Loucy (cell line): ENCODE measurements around the gene HSPA9.

Source experiments
- H2AFZ ChIP-seq: fragments of 200-600 bp; sonication (generic); 2 replicates; pipeline ENCODE4 v1.6.0; 2016; ENCODE audit warnings: antibody characterized with exemption, mild to moderate bottlenecking, low read length, moderate library complexity
- H3F3A ChIP-seq: fragments of 200-600 bp; 2 replicates; pipeline ENCODE4 v1.6.0; 2016; ENCODE audit warnings: antibody characterized with exemption, low read depth, mild to moderate bottlenecking
- H3K27me3 ChIP-seq: fragments of 200-600 bp; sonication (generic); 2 replicates; pipeline ENCODE4 v1.6.1; 2014; ENCODE audit warnings: low read length, mild to moderate bottlenecking; ENCODE audit not compliant: insufficient read depth, poor library complexity, severe bottlenecking
- H3K36me3 ChIP-seq: fragments of 200-600 bp; sonication (generic); 2 replicates; pipeline ENCODE4 v1.6.1; 2016; ENCODE audit warnings: low read length; ENCODE audit not compliant: insufficient read depth
- H3K4me1 ChIP-seq: fragments of 200-600 bp; sonication (generic); 2 replicates; pipeline ENCODE4 v1.5.1; 2014; ENCODE audit warnings: low read length, mild to moderate bottlenecking; ENCODE audit not compliant: insufficient read depth, poor library complexity, severe bottlenecking
- H3K4me2 ChIP-seq: fragments of 200-600 bp; sonication (generic); 2 replicates; pipeline ENCODE4 v1.6.0; 2014; ENCODE audit warnings: antibody characterized with exemption, low read length, low read depth, mild to moderate bottlenecking; ENCODE audit not compliant: poor library complexity, severe bottlenecking
- H3K4me3 ChIP-seq: fragments of 200-600 bp; sonication (generic); 2 replicates; pipeline ENCODE4 v1.5.1; 2014; ENCODE audit warnings: low read length, mild to moderate bottlenecking, mixed read lengths; ENCODE audit not compliant: poor library complexity, severe bottlenecking
- H3K79me2 ChIP-seq: fragments of 200-600 bp; sonication (generic); 2 replicates; pipeline ENCODE4 v1.6.1; 2014; ENCODE audit warnings: low read length; ENCODE audit not compliant: insufficient read depth
- H3K9ac ChIP-seq: fragments of 200-600 bp; sonication (generic); 2 replicates; pipeline ENCODE4 v1.6.0; 2014; ENCODE audit warnings: mild to moderate bottlenecking, low read depth, low read length, moderate library complexity; ENCODE audit not compliant: poor library complexity, severe bottlenecking
- H3K9me2 ChIP-seq: fragments of 200-600 bp; sonication (generic); replicated peaks from 2 replicates; pipeline ENCODE4 v1.6.1; 2016; ENCODE audit warnings: low read depth, low read length, mixed read lengths
- H3K9me3 ChIP-seq: fragments of 200-600 bp; sonication (generic); 2 replicates; pipeline ENCODE4 v1.6.1; 2014; ENCODE audit warnings: mild to moderate bottlenecking, antibody characterized with exemption, low read length, low read depth; ENCODE audit not compliant: insufficient read depth
- H4K20me1 ChIP-seq: fragments of 200-600 bp; sonication (generic); 2 replicates; pipeline ENCODE4 v1.6.0; 2014; ENCODE audit warnings: antibody characterized with exemption, low read length, mild to moderate bottlenecking; ENCODE audit not compliant: insufficient read depth, poor library complexity, severe bottlenecking
- EZH2phosphoT487 ChIP-seq: fragments of 200-600 bp; IDR thresholded peaks from 2 replicates; pipeline ENCODE4 v1.6.1; 2018; ENCODE audit warnings: antibody characterized with exemption, mild to moderate bottlenecking, moderate library complexity, borderline replicate concordance
- TF ChIP-seq, protein P1 (sequence below): fragments of 200-600 bp; sonication (generic); conservative IDR thresholded peaks from 2 replicates; pipeline ENCODE4 v1.5.1; 2014; ENCODE audit warnings: mild to moderate bottlenecking, antibody characterized with exemption, low read length

Gene HSPA9

DNA sequence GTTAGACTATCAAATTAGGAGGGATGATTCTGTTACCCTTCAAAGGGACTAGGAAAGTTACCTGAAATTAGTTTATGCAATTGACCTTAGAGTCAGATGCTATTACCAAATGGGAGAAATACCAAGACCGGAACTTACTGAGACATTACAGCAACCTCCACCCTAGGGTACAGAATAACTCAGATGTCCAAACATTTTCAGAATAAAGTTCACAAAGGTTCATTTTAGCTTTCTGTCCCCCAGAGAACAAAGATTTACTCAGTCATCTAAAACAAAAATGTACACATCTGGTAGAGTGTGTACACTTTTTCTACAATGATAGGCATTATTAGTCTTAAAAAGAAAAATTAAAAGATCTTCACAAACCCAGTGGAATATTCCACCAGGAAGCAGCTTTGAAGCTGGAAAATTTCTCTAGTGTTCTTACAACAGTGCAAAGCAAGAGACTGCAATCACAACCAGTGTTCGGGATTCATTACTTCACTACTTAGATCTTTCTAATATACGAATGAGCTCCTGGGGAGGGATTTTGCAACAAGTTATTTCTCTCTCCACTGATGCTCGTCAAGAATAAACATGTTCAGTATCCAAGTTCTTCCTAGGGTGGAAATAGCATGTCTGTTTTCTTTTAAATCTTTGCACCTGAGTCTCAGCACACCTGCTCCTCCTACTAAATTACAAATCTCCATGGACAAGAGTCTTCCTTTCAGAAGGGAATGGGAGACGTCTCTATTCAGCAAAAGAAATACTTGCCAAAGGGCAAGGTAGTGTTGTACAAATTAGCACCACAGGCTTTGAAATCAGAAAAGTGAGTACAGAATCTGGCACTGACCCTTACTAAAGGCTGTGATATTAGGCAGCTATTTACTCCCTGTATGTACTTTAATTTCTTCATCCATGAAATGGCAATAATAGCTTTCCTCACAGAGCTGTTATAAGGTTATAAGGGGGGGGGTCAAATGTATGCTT, 40.9 kb downstream of the HSPA9 start:
- no peak overlapping the region for H3K4me3 ChIP-seq
- peaks cover 10% of the 10 kb centered on the region for H3K4me1 ChIP-seq

DNA sequence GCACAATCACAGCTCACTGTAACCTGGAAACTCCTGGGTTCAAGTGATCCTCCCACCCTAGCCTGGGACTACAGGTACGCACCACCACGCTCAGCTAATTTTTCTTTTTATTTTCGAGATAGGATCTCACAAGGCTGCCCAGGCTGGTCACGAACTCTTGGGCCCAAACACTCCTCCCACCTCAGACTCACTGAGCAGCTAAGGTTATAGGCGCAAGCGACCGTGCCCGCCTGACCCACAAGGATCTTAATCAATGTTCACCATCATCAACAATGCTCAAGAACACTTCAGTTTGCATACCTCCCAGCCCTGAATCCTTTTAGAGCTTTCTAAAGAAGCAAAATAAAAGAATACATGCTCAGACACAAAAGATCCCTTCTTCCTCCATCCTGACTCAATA, 45.4 kb downstream of the HSPA9 start:
- no peak overlapping the region for H2AFZ ChIP-seq
- no peaks in the 10 kb centered on the region for H3K9me2 ChIP-seq
- no peaks in the 10 kb centered on the region for H3F3A ChIP-seq
- H3K4me2 ChIP-seq = no peak overlapping the region
- peaks cover 95% of the 10 kb centered on the region for H3K79me2 ChIP-seq
- H3K27me3 ChIP-seq = no peaks in the 10 kb centered on the region
- no peaks in the 10 kb centered on the region for H3K4me1 ChIP-seq
- no peak overlapping the region for H3K4me3 ChIP-seq
- no peak overlapping the region for H3K9ac ChIP-seq
- H3K36me3 ChIP-seq = peaks cover 24% of the 10 kb centered on the region; the same call in 1 of the 2 replicates
- TF ChIP-seq, protein P1, sequence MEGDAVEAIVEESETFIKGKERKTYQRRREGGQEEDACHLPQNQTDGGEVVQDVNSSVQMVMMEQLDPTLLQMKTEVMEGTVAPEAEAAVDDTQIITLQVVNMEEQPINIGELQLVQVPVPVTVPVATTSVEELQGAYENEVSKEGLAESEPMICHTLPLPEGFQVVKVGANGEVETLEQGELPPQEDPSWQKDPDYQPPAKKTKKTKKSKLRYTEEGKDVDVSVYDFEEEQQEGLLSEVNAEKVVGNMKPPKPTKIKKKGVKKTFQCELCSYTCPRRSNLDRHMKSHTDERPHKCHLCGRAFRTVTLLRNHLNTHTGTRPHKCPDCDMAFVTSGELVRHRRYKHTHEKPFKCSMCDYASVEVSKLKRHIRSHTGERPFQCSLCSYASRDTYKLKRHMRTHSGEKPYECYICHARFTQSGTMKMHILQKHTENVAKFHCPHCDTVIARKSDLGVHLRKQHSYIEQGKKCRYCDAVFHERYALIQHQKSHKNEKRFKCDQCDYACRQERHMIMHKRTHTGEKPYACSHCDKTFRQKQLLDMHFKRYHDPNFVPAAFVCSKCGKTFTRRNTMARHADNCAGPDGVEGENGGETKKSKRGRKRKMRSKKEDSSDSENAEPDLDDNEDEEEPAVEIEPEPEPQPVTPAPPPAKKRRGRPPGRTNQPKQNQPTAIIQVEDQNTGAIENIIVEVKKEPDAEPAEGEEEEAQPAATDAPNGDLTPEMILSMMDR = no peak
- peaks cover 72% of the 10 kb centered on the region for H4K20me1 ChIP-seq
- no peaks in the 10 kb centered on the region for H3K9me3 ChIP-seq

More for the DNA sequence above, 40.9 kb downstream of the HSPA9 start:
- TF ChIP-seq, protein P1 = no peak
- no peak for TF ChIP-seq EZH2phosphoT487
- Histone ChIP-seq H2AFZ (no peak overlapping the region), H3F3A (no peaks in the 10 kb centered on the region), H3K9ac (no peak overlapping the region), H3K27me3 (no peaks in the 10 kb centered on the region), H4K20me1 (peaks cover 82% of the 10 kb centered on the region), H3K9me2 (no peaks in the 10 kb centered on the region), H3K36me3 (peaks cover 9% of the 10 kb centered on the region; the same call in 1 of the 2 replicates), H3K79me2 (peaks cover 89% of the 10 kb centered on the region), H3K9me3 (no peaks in the 10 kb centered on the region), H3K4me2 (no peak overlapping the region)

DNA sequence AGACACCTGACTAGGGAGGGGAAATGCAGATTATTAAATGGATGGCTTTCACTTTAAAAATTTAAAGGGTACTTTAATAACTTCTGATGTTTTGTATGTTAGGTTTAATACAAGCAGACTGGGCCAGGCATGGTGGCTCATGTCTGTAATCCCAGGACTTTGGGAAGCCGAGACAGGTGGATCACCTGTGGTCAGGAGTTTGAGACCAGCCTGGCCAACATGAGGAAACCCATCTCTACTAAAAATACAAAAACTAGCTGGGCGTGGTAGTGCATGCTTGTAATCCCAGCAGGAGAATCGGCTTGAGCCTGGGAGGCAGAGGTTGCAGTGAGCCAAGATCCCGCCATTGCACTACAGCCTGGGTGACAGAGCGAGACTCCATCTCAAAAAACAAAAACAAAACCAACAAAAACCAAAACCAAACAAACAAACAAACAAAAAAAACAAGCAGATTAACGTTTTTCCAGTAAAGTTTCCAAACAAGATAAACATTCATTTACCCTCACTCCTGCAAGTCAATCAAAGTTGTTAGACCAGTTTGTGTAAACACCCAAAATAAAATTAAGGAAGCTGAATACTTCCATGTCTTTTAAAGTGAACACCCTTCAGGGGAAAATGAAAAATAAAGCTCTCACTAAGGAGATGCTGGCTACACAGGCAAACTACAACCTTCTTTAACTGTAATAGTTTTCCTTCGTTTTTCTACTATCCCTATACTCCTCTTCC, 46.3 kb downstream of the HSPA9 start:
- no peak for TF ChIP-seq EZH2phosphoT487
- TF ChIP-seq, protein P1 = no peak
- Histone ChIP-seq H3K36me3 (peaks cover 24% of the 10 kb centered on the region; the same call in 1 of the 2 replicates), H3K27me3 (no peaks in the 10 kb centered on the region), H4K20me1 (peaks cover 63% of the 10 kb centered on the region), H3K79me2 (peaks cover 92% of the 10 kb centered on the region), H3K4me3 (no peak overlapping the region), H2AFZ (no peak overlapping the region), H3K9ac (no peak overlapping the region), H3F3A (no peaks in the 10 kb centered on the region), H3K9me2 (no peaks in the 10 kb centered on the region), H3K4me1 (no peaks in the 10 kb centered on the region), H3K9me3 (no peaks in the 10 kb centered on the region), H3K4me2 (no peak overlapping the region)
